ENCODE results near the gene HNRNPU.

The HNRNPU gene

GRCh38 chr1:244864253-244865027 is at the start of gene HNRNPU:
TSS of gene HNRNPU (minus strand) at chr1:244864543. CDS start at chr1:244864307, 236 bp downstream.
- DNase-seq (ENCODE audit: low spot score) = peak; percentile 97

GRCh38 chr1:244913806-244914205 is 49.5 kb upstream of the HNRNPU start:
- no peak for DNase-seq (ENCODE audit: low spot score)

- DNase-seq (ENCODE audit: low spot score) = no peak
These were observed 39.8 kb upstream of the HNRNPU start for GRCh38 chr1:244904119-244904518.

- no peak for DNase-seq (ENCODE audit: low spot score)
These were observed 37.2 kb upstream of the HNRNPU start for GRCh38 chr1:244901400-244902015.

GRCh38 chr1:244897476-244898254 is 33.3 kb upstream of the HNRNPU start:
- DNase-seq (ENCODE audit: low spot score) = no peak

GRCh38 chr1:244896550-244896949 is 32.2 kb upstream of the HNRNPU start:
- DNase-seq (ENCODE audit: low spot score) = no peak

- DNase-seq (ENCODE audit: low spot score) = no peak
These were observed 29.5 kb upstream of the HNRNPU start for GRCh38 chr1:244893836-244894235.

- no peak for DNase-seq (ENCODE audit: low spot score)
These were observed 22.9 kb upstream of the HNRNPU start for GRCh38 chr1:244887281-244887680.

- no peak for DNase-seq (ENCODE audit: low spot score)
These were observed 17.4 kb upstream of the HNRNPU start for GRCh38 chr1:244881552-244882280.

- no peak for DNase-seq (ENCODE audit: low spot score)
These were observed 14.3 kb upstream of the HNRNPU start for GRCh38 chr1:244878681-244879080.

GRCh38 chr1:244876228-244876910 is 12.0 kb upstream of the HNRNPU start:
- DNase-seq (ENCODE audit: low spot score) = no peak

GRCh38 chr1:244874974-244875579 is 10.7 kb upstream of the HNRNPU start:
- DNase-seq (ENCODE audit: low spot score) = peak; percentile 55

GRCh38 chr1:244869950-244870349 is 5.6 kb upstream of the HNRNPU start:
- DNase-seq (ENCODE audit: low spot score) = no peak

- no peak for DNase-seq (ENCODE audit: low spot score)
These were observed 5.1 kb upstream of the HNRNPU start for GRCh38 chr1:244869364-244869827.

- DNase-seq (ENCODE audit: low spot score) = peak; percentile 69
These were observed 4.4 kb upstream of the HNRNPU start for GRCh38 chr1:244868484-244869363.

- no peak for DNase-seq (ENCODE audit: low spot score)
These were observed 2.0 kb upstream of the HNRNPU start for GRCh38 chr1:244866355-244866754.

GRCh38 chr1:244865820-244866219 is 1.5 kb upstream of the HNRNPU start:
- no peak for DNase-seq (ENCODE audit: low spot score)

GRCh38 chr1:244865028-244865371 is 657 bp upstream of the HNRNPU start:
- DNase-seq (ENCODE audit: low spot score) = no peak

- DNase-seq (ENCODE audit: low spot score) = no peak
These were observed 671 bp downstream of the HNRNPU start for GRCh38 chr1:244863491-244864252.

Measured in ecto neural progenitor cell (in vitro differentiated cells).